HG03135 (cell line): ENCODE data around the gene HIBADH.
A peak's percentile ranks its signal among the peaks of the same experiment; 100 is the strongest.

ENCODE experiments used
- ATAC-seq: cut with Tn5 transposase; IDR thresholded peaks from one replicate; pipeline ENCODE4 v1.9.1; 2021; ENCODE audit warnings: mild to moderate bottlenecking, moderate library complexity; ENCODE audit not compliant: unreplicated experiment

HIBADH gene

GRCh38 chr7:27662490-27663205 lies at the start of gene HIBADH:
HIBADH (minus strand) TSS chr7:27662883; CDS start chr7:27662788, 95 bp downstream.
- peak; percentile 99 for ATAC-seq

GRCh38 chr7:27712217-27712616 lies 49.5 kb upstream of the HIBADH start:
- no peak for ATAC-seq

- ATAC-seq: no peak
These were observed 46.7 kb upstream of the HIBADH start for GRCh38 chr7:27709137-27710075.

- no peak for ATAC-seq
These were observed 45.8 kb upstream of the HIBADH start for GRCh38 chr7:27708485-27708884.

- ATAC-seq: no peak
These were observed 42.5 kb upstream of the HIBADH start for GRCh38 chr7:27705200-27705594.

GRCh38 chr7:27704422-27705199 lies 41.9 kb upstream of the HIBADH start:
- ATAC-seq: no peak

GRCh38 chr7:27703181-27703580 lies 40.5 kb upstream of the HIBADH start:
- ATAC-seq: no peak

GRCh38 chr7:27700501-27700900 lies 37.8 kb upstream of the HIBADH start:
- no peak for ATAC-seq

GRCh38 chr7:27699751-27700150 lies 37.1 kb upstream of the HIBADH start:
- ATAC-seq: no peak

GRCh38 chr7:27697861-27698430 lies 35.3 kb upstream of the HIBADH start:
- peak; percentile 62 for ATAC-seq

GRCh38 chr7:27695096-27695495 lies 32.4 kb upstream of the HIBADH start:
- ATAC-seq: no peak

GRCh38 chr7:27693794-27694193 lies 31.1 kb upstream of the HIBADH start:
- ATAC-seq: no peak

GRCh38 chr7:27690649-27691048 lies 28.0 kb upstream of the HIBADH start:
- no peak for ATAC-seq

- no peak for ATAC-seq
These were observed 27.0 kb upstream of the HIBADH start for GRCh38 chr7:27689591-27690164.

- ATAC-seq: no peak
These were observed 26.5 kb upstream of the HIBADH start for GRCh38 chr7:27689150-27689549.

GRCh38 chr7:27688646-27689045 lies 26.0 kb upstream of the HIBADH start:
- no peak for ATAC-seq

GRCh38 chr7:27688056-27688455 lies 25.4 kb upstream of the HIBADH start:
- no peak for ATAC-seq

- ATAC-seq: no peak
These were observed 23.6 kb upstream of the HIBADH start for GRCh38 chr7:27686315-27686714.

- ATAC-seq: no peak
These were observed 23.2 kb upstream of the HIBADH start for GRCh38 chr7:27685893-27686292.

GRCh38 chr7:27685209-27685608 lies 22.5 kb upstream of the HIBADH start:
- no peak for ATAC-seq

- no peak for ATAC-seq
These were observed 21.8 kb upstream of the HIBADH start for GRCh38 chr7:27684491-27684890.
